ENCODE measurements around the gene ITGAE.

DNA sequence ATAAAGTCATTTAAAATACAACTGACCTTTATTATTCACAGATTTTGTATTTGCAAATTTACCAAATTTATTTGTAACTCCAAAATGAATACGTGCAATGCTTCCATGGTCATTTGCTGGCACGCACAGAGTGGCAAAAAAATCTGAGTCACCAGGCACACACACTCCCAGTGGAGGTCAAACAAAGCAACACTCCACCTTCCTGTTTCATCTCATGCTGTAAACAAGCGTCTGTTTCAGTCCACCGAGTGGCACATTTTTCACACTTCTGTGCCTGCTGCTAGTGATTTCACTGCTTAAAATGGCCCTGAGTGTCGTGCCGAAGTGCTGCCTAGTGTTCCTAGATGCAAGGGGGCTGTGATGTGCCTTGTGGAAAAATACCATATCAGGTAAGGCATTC lies 17.8 kb upstream of the ITGAE start:
- TF ChIP-seq GATA2 (IDR thresholded peaks at IDR 0.05; ENCODE audit: low read depth, low read length) (no peak), GATA3 (IDR thresholded peaks at IDR 0.05; ENCODE audit: low read depth, low read length) (no peak)
